ENCODE measurements around the gene SP7. TPM values are rescaled to one million over a fixed set of nuclear protein-coding genes. Genes with fewer than 3 reads are reported as not detected.

Gene SP7
- total and polyA plus RNA-seq, 9 donors: 0.04 to 0.20 (median 0.06) TPM; not detected in 5

DNA sequence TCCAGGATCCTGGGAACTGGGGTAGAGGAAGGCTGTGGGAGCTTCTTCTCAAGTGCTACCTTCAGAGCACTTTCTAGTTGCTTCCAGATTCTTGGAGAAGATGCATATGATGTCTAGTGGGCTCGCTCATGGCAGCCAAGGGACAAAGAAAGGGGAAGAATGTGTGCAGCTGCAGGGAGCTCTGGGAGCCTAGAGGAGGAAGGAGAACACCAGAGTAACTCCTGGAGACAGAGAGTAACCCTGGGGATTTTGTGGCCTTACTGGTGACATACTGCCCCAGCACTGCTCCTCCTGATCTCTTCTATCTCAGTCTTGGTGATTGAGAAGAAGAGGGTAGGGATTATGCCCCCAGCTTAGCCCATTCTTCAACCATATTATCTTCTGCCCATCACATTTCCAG is 10.3 kb upstream of the SP7 start:
- Histone ChIP-seq H3K27me3 (ENCODE audit: control insufficient read depth, insufficient read depth, low read length) (peaks cover 2% of the 10 kb centered on the region), H3K36me3 (ENCODE audit: control insufficient read depth, insufficient read depth, low read length) (no peaks in the 10 kb centered on the region), H3K9me3 (replicated peaks; ENCODE audit: control insufficient read depth, low read depth, low read length) (no peaks in the 10 kb centered on the region), H3K27ac (ENCODE audit: low read length) (no peak overlapping the region), H3K4me3 (ENCODE audit: low read length) (no peak overlapping the region), H3K4me1 (ENCODE audit: control insufficient read depth, insufficient read depth, low read length) (peaks cover 16% of the 10 kb centered on the region)
- WGBS (ENCODE audit: insufficient coverage): 38% methylated on average over 1 of the region's 1 CpG
- DNase-seq: no peak

DNA sequence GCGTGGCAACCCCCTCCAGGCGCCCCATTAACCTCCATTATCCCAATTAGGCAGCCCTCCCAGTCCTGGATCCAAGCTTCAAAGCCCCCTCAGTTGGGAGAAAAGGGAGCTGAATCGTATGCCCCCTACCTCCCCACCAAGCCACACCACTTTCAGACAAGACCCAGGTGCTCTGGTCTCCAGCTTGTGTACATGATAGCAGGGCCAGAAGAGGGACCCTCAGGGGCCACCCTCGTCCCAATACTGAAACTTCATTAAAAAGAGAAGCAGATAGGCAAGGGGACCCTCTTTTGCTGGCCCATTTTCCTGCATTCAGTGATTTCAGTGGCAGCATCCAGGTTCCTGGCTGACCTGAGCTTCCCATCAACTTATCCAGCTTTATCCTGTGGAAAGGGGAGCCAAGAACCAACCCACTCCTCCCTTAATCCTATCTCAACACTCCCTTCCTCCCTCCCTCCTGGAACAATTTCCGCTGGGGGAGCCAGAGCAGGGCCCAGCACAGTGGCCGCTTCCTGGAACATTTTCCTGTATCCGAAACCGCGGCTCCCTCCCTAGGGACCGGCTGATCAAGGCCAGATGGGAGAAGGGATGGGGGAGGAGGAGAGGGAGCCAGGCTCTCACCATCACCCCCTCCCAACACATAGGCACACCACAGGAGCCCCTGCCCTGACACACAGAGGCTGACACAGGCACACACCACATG is 9.5 kb upstream of the SP7 start:
- peaks cover 16% of the 10 kb centered on the region for H3K4me1 ChIP-seq (ENCODE audit: control insufficient read depth, insufficient read depth, low read length)
- no peaks in the 10 kb centered on the region for H3K9me3 ChIP-seq (replicated peaks; ENCODE audit: control insufficient read depth, low read depth, low read length)
- H3K27me3 ChIP-seq (ENCODE audit: control insufficient read depth, insufficient read depth, low read length): peaks cover 2% of the 10 kb centered on the region
- H3K27ac ChIP-seq (ENCODE audit: low read length): peak overlapping the region; percentile 84
- H3K36me3 ChIP-seq (ENCODE audit: control insufficient read depth, insufficient read depth, low read length): no peaks in the 10 kb centered on the region
- 0% methylated on average over 1 of the region's 10 CpGs for WGBS (ENCODE audit: insufficient coverage)
- DNase-seq: peak; percentile 82
- peak overlapping the region; percentile 62 for H3K4me3 ChIP-seq (ENCODE audit: low read length)

DNA sequence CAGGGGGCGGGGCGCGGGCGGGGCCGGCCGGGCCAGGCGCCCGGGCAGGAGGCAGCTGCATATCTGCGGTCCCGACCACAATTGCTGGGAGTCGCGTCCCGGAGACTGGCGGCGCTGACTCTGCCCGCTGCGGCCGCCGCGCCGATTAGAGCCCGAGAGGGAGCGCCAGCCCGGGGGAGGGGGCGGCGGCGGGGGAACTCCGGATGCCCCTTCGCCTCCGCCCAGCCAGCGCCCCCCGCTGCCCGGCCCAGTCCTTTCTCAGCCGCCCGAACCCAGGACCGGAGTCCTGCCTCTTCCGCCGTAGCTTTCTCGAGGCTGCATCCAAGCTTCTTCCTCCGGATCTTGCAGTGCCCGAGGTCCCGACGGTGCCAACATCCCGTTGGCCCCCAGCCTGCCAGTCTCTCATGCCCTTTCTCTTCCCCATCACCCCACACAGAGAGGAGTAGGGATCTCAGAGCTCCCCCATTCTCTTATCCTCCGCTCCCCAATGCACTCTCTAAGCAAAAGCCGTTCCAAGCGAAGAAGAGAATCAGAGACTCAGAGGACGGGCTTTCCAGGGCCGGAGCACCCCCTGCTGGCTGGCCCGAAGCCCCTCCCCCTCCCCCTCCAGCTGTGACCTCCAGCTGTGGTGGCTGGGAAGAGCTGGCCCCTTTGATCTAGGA is 8.8 kb upstream of the SP7 start:
- peak overlapping the region; percentile 62 for H3K4me3 ChIP-seq (ENCODE audit: low read length)
- H3K27ac ChIP-seq (ENCODE audit: low read length): peak overlapping the region; percentile 84
- peak; percentile 92 for DNase-seq
- peaks cover 16% of the 10 kb centered on the region for H3K4me1 ChIP-seq (ENCODE audit: control insufficient read depth, insufficient read depth, low read length)
- no peaks in the 10 kb centered on the region for H3K9me3 ChIP-seq (replicated peaks; ENCODE audit: control insufficient read depth, low read depth, low read length)
- H3K27me3 ChIP-seq (ENCODE audit: control insufficient read depth, insufficient read depth, low read length): peaks cover 2% of the 10 kb centered on the region
- under 1% methylated on average over 47 of the region's 50 CpGs for WGBS (ENCODE audit: insufficient coverage)
- no peaks in the 10 kb centered on the region for H3K36me3 ChIP-seq (ENCODE audit: control insufficient read depth, insufficient read depth, low read length)

DNA sequence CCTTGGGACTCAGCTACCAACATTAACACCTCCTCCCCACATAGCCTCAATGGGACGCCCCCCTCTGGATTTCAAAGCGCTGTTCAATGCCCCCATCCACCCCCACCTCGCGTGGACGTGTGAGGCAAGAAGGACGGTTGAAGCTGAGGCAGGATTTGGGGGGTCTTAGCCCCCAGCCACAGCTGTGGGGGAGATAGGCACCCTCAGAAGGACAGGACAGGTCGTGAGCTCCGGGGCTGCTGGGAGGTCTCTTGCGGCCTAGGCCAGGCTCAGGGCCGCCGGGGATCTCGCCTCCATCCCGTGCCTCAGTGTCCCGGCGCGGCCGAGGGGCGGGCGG is 8.3 kb upstream of the SP7 start:
- H3K27me3 ChIP-seq (ENCODE audit: control insufficient read depth, insufficient read depth, low read length): peaks cover 2% of the 10 kb centered on the region
- no peaks in the 10 kb centered on the region for H3K36me3 ChIP-seq (ENCODE audit: control insufficient read depth, insufficient read depth, low read length)
- H3K4me3 ChIP-seq (ENCODE audit: low read length): peak overlapping the region; percentile 62
- H3K9me3 ChIP-seq (replicated peaks; ENCODE audit: control insufficient read depth, low read depth, low read length): no peaks in the 10 kb centered on the region
- H3K4me1 ChIP-seq (ENCODE audit: control insufficient read depth, insufficient read depth, low read length): peaks cover 16% of the 10 kb centered on the region
- no peak for DNase-seq
- H3K27ac ChIP-seq (ENCODE audit: low read length): no peak overlapping the region
- 0% methylated on average over 13 of the region's 19 CpGs for WGBS (ENCODE audit: insufficient coverage)

DNA sequence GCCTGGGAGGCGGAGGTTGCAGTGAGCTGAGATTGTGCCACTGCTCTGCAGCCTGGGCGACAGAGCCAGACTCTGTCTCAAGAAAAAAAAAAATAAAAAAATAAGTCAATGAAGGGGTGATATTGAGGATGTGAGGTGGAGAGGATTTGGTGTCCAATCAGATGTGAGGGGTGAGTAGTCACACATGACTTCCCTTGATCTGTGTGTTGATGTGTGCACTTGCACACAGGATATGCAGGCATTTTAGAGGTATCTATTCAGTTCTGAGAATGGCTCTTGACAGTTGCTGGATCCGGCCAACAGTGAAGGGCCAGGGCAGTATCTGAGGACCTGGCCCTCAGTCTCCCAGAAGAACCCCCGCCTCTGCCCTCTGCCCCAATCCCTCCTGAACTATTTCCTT is 7.8 kb upstream of the SP7 start:
- DNase-seq: no peak
- Histone ChIP-seq H3K27ac (ENCODE audit: low read length) (no peak overlapping the region), H3K4me1 (ENCODE audit: control insufficient read depth, insufficient read depth, low read length) (peaks cover 16% of the 10 kb centered on the region), H3K9me3 (replicated peaks; ENCODE audit: control insufficient read depth, low read depth, low read length) (no peaks in the 10 kb centered on the region), H3K4me3 (ENCODE audit: low read length) (peak overlapping the region; percentile 62), H3K36me3 (ENCODE audit: control insufficient read depth, insufficient read depth, low read length) (no peaks in the 10 kb centered on the region), H3K27me3 (ENCODE audit: control insufficient read depth, insufficient read depth, low read length) (peaks cover 6% of the 10 kb centered on the region)
- 100% methylated on average over 3 of the region's 4 CpGs for WGBS (ENCODE audit: insufficient coverage)

DNA sequence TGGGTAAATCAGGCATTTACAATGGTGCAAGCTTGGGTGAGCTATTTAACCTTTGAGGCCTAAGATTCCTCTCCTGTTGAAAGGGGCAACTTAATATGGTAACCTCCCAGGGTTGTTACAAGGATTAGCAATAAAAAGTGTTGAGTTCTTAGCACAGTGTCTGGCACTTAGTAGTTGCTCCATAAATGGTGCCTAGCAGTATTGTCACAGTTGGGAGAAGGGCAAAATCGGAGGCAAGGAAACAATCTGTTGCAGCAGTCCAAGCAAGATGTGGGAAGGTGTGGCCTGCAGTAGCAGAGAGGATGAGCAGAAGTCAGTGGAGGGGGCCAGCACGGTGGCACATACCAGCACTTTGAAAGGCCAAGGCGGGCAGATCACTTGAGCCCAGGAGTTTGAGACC is 7.3 kb upstream of the SP7 start:
- no peaks in the 10 kb centered on the region for H3K9me3 ChIP-seq (replicated peaks; ENCODE audit: control insufficient read depth, low read depth, low read length)
- no peak overlapping the region for H3K27ac ChIP-seq (ENCODE audit: low read length)
- 63% methylated on average over 3 of the region's 3 CpGs for WGBS (ENCODE audit: insufficient coverage)
- H3K4me3 ChIP-seq (ENCODE audit: low read length): no peak overlapping the region
- H3K36me3 ChIP-seq (ENCODE audit: control insufficient read depth, insufficient read depth, low read length): no peaks in the 10 kb centered on the region
- H3K27me3 ChIP-seq (ENCODE audit: control insufficient read depth, insufficient read depth, low read length): peaks cover 11% of the 10 kb centered on the region
- no peak for DNase-seq
- peaks cover 16% of the 10 kb centered on the region for H3K4me1 ChIP-seq (ENCODE audit: control insufficient read depth, insufficient read depth, low read length)

DNA sequence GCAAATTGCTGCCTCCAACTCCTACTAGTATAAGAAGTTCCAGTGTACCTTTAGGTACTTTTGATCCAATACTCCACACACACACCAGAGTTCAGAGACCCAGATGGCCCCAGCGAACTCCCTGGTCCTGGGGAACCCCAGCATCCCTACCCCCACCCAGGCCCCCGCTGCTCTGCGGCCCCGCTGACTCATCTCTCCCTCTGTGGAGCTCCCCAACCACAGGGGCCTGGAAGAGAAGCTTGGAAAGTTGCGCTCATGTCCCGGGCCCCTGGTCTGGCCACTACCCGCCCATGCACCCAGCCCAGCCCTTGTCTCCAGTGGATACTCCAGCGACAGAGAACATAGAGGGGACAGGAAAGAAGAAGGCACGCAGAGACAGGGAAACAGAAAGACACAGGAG is 4.2 kb upstream of the SP7 start:
- Histone ChIP-seq H3K4me3 (ENCODE audit: low read length) (no peak overlapping the region), H3K27me3 (ENCODE audit: control insufficient read depth, insufficient read depth, low read length) (peaks cover 38% of the 10 kb centered on the region), H3K27ac (ENCODE audit: low read length) (no peak overlapping the region), H3K9me3 (replicated peaks; ENCODE audit: control insufficient read depth, low read depth, low read length) (no peaks in the 10 kb centered on the region), H3K4me1 (ENCODE audit: control insufficient read depth, insufficient read depth, low read length) (peaks cover 15% of the 10 kb centered on the region), H3K36me3 (ENCODE audit: control insufficient read depth, insufficient read depth, low read length) (no peaks in the 10 kb centered on the region)
- WGBS (ENCODE audit: insufficient coverage): 65% methylated on average over 4 of the region's 9 CpGs
- no peak for DNase-seq

DNA sequence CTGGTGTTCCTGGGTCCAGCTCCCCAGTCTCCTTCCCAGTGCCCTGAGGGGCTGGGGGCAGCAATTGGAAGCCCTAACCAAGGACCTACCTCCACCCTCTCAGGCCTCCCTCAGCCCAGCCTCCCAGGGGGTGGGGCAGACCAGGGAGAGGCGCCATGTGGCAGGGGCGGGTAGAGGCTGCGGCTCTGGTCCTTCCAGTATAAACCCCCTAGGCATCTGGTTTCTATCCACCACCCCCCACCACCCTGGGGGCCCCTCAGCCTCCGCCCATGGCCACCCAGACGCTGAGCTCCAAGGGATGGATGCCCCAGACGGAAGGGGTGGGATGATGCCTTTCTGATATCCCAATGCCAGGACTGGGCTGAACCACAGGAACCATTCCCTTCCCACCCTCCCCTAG is 2.8 kb upstream of the SP7 start:
- H3K27me3 ChIP-seq (ENCODE audit: control insufficient read depth, insufficient read depth, low read length): peaks cover 45% of the 10 kb centered on the region

DNA sequence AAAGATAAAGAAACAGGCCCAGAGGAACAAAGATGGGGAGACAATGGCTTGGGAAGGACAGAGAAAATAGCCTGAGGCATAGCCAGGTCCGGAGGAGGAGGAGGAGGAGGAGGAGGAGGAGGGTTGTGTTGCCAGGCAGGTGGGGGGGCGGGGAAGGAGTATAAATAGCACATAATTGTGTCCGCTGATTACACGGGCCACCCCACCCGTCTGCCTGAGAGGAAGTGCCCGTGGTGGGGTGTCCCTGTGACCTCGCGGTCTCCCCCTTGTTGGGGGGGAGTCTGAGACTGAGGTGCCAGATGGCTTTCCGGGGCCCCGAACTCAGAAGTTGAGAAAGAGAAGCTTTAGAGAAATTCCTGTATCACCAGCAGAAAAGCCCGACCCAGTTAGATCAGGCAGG is 1.9 kb upstream of the SP7 start:
- Histone ChIP-seq H3K36me3 (ENCODE audit: control insufficient read depth, insufficient read depth, low read length) (no peaks in the 10 kb centered on the region), H3K27ac (ENCODE audit: low read length) (no peak overlapping the region), H3K9me3 (replicated peaks; ENCODE audit: control insufficient read depth, low read depth, low read length) (no peaks in the 10 kb centered on the region), H3K4me1 (ENCODE audit: control insufficient read depth, insufficient read depth, low read length) (peaks cover 8% of the 10 kb centered on the region), H3K27me3 (ENCODE audit: control insufficient read depth, insufficient read depth, low read length) (peaks cover 50% of the 10 kb centered on the region), H3K4me3 (ENCODE audit: low read length) (no peak overlapping the region)
- WGBS (ENCODE audit: insufficient coverage): 46% methylated on average over 4 of the region's 11 CpGs
- no peak for DNase-seq

More for the DNA sequence above, 2.8 kb upstream of the SP7 start:
- Histone ChIP-seq H3K4me3 (ENCODE audit: low read length) (no peak overlapping the region), H3K9me3 (replicated peaks; ENCODE audit: control insufficient read depth, low read depth, low read length) (no peaks in the 10 kb centered on the region), H3K36me3 (ENCODE audit: control insufficient read depth, insufficient read depth, low read length) (no peaks in the 10 kb centered on the region), H3K4me1 (ENCODE audit: control insufficient read depth, insufficient read depth, low read length) (peaks cover 8% of the 10 kb centered on the region), H3K27ac (ENCODE audit: low read length) (no peak overlapping the region)
- WGBS (ENCODE audit: insufficient coverage): no CpG with 5 or more reads among the region's 6 CpGs
- no peak for DNase-seq

DNA sequence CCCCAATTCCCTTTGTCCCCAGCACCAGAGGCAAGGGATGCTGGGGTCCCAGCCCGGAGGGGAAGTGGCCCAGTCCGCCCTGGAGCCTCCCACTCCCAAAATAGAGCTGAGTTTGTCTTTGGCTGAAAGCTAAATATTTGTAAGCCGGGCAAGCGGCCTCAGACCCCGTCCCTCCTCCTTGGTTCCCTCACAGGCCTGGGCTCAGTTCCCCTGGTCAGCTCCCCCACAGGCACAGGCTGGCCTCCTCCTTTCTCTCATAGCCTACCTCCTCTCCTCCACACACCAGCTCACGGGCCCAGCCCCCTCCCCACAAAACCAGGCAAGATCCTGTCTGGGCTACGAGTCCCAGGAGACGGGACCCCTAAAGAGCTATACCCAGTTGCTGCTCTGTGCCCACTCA is 1.3 kb downstream of the SP7 start:
- Histone ChIP-seq H3K9me3 (replicated peaks; ENCODE audit: control insufficient read depth, low read depth, low read length) (no peaks in the 10 kb centered on the region), H3K27me3 (ENCODE audit: control insufficient read depth, insufficient read depth, low read length) (peaks cover 60% of the 10 kb centered on the region), H3K27ac (ENCODE audit: low read length) (no peak overlapping the region), H3K4me3 (ENCODE audit: low read length) (no peak overlapping the region), H3K36me3 (ENCODE audit: control insufficient read depth, insufficient read depth, low read length) (no peaks in the 10 kb centered on the region), H3K4me1 (ENCODE audit: control insufficient read depth, insufficient read depth, low read length) (peaks cover 8% of the 10 kb centered on the region)
- whole genome bisulfite sequencing (ENCODE audit: insufficient coverage): 62% methylated on average over 7 of the region's 8 CpGs
- DNase-seq: no peak

All from muscle of leg (tissue), 11 donors.